PC-3 (cell line): ENCODE measurements around the gene NAV2.

Experiments
- CTCF ChIP-seq: fragments of 300-600 bp; sonication (generic); conservative IDR thresholded peaks from 2 replicates; pipeline ENCODE4 v1.5.1; 2017; ENCODE audit warnings: antibody characterized with exemption, low read depth, mild to moderate bottlenecking, low read length
- EZH2 ChIP-seq: fragments of 300-600 bp; sonication (generic); IDR thresholded peaks from one replicate; pipeline ENCODE4 v1.6.1; 2017; ENCODE audit warnings: antibody characterized with exemption, mild to moderate bottlenecking, low read length; ENCODE audit not compliant: unreplicated experiment
- EZH2phosphoT487 ChIP-seq: fragments of 300-600 bp; sonication (generic); IDR thresholded peaks from 2 replicates; pipeline ENCODE4 v1.6.1; 2018; ENCODE audit warnings: mild to moderate bottlenecking, antibody characterized with exemption, low read length, borderline replicate concordance

- TF ChIP-seq CTCF, result no peak
- no peak for TF ChIP-seq EZH2
- TF ChIP-seq EZH2phosphoT487, result no peak
These were observed 114.9 kb downstream of the NAV2 start for GRCh38 chr11:19827399-19828135.
